Measurements from ENCODE around the gene FYN. TPM values are rescaled to one million over a fixed set of nuclear protein-coding genes. Genes with fewer than 3 reads are reported as not detected.

Gene FYN
- total RNA-seq, 1 experiment from 2014 or later, result 7.2 TPM

DNA sequence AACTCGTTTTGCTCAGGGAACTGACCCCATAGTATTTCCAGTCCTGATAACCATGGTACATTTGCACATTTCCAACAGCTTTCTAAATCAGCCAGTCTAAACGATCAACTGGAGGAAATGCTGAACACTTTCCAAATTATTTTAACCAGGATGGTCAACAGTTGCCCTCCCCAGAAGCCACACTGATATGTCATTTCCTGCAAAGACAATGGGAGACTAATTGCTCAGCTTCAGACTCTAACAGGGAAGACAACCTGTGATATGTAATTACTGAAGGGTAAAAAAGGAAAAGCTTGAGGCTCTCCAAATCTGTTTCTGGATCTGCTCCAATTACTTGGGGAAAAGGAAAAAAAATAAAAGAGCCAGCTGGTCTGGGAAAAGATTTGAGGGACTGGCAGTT lies 88.8 kb downstream of the FYN start:
- no peaks in the 10 kb centered on the region for H3K36me3 ChIP-seq (ENCODE audit: control insufficient read depth, insufficient read depth, low read length)
- H3K27me3 Mint-ChIP-seq (ENCODE audit: insufficient read depth, unreplicated experiment), result no peaks in the 10 kb centered on the region
- no peaks in the 10 kb centered on the region for H3K4me1 ChIP-seq
- no peaks in the 10 kb centered on the region for H3K27me3 ChIP-seq (replicated peaks; ENCODE audit: control insufficient read depth, insufficient read depth, low read length)
- no peaks in the 10 kb centered on the region for H3K9me3 Mint-ChIP-seq (ENCODE audit: unreplicated experiment)
- ChIA-PET CTCF (interaction anchor here (0.6 kb wide), 1 partner anchor 564 kb away, joined by 3 read pairs; no protein-coding TSS in a partner anchor), POLR2A (no interaction called here)
- no peak overlapping the region for H3K4me3 Mint-ChIP-seq (ENCODE audit: unreplicated experiment)
- H3K4me3 ChIP-seq (ENCODE audit: low read depth, low read length), result no peak overlapping the region
- TF ChIP-seq, protein P1, sequence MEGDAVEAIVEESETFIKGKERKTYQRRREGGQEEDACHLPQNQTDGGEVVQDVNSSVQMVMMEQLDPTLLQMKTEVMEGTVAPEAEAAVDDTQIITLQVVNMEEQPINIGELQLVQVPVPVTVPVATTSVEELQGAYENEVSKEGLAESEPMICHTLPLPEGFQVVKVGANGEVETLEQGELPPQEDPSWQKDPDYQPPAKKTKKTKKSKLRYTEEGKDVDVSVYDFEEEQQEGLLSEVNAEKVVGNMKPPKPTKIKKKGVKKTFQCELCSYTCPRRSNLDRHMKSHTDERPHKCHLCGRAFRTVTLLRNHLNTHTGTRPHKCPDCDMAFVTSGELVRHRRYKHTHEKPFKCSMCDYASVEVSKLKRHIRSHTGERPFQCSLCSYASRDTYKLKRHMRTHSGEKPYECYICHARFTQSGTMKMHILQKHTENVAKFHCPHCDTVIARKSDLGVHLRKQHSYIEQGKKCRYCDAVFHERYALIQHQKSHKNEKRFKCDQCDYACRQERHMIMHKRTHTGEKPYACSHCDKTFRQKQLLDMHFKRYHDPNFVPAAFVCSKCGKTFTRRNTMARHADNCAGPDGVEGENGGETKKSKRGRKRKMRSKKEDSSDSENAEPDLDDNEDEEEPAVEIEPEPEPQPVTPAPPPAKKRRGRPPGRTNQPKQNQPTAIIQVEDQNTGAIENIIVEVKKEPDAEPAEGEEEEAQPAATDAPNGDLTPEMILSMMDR (IDR thresholded peaks at IDR 0.05; ENCODE audit: insufficient read depth in 1 of 2, low read depth in 1 of 2, low read length in 1 of 2, severe bottlenecking in 1 of 2, unreplicated experiment in 1 of 2), result no peak
- no peak for DNase-seq
- no TSS peak for BruUV-seq (replicated peaks)
- H3K27ac Mint-ChIP-seq (ENCODE audit: unreplicated experiment), result no peak overlapping the region
- no peaks in the 10 kb centered on the region for H3K36me3 Mint-ChIP-seq (ENCODE audit: insufficient read depth, unreplicated experiment)
- H3K4me1 Mint-ChIP-seq (ENCODE audit: low read depth, unreplicated experiment), result no peaks in the 10 kb centered on the region
- intact Hi-C loops (cut with micrococcal nuclease; ENCODE audit: unreplicated experiment), result no loop called here
- H3K9me3 ChIP-seq, result no peaks in the 10 kb centered on the region

DNA sequence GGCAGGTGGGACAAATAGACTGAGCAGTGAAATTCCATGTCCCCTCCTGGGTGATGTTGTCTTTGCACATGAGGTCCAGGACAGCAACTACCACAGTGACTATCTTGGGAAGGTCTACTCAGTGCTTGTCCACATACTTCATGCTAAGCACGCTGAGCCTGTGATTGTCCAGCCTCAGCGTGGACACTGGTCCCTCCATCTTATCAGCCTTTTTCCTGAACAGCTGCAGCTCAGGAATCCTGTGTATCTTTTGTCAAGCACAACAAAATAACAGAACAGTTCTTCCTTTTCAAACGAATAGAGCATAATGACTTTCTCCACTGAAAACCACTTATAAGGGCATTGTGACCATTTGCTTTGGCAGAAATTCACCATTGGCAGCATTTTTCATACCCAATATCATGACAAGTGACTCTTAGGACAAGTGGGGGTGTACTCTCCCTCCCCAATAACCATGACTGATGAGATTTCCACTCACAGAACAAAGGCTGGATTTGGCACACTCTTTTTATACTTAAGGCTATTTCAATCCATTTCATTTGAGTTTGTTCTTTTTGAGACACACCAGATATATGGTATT lies 90.3 kb downstream of the FYN start:
- Histone ChIP-seq H3K27me3 (replicated peaks; ENCODE audit: control insufficient read depth, insufficient read depth, low read length) (no peaks in the 10 kb centered on the region), H3K4me3 (ENCODE audit: low read depth, low read length) (no peak overlapping the region), H3K9me3 (no peaks in the 10 kb centered on the region), H3K4me1 (no peaks in the 10 kb centered on the region), H3K36me3 (ENCODE audit: control insufficient read depth, insufficient read depth, low read length) (no peaks in the 10 kb centered on the region)
- ChIA-PET CTCF (no interaction called here), POLR2A (no interaction called here)
- no peaks in the 10 kb centered on the region for H3K27me3 Mint-ChIP-seq (ENCODE audit: insufficient read depth, unreplicated experiment)
- intact Hi-C loops (cut with micrococcal nuclease; ENCODE audit: unreplicated experiment), result no loop called here
- H3K36me3 Mint-ChIP-seq (ENCODE audit: insufficient read depth, unreplicated experiment), result no peaks in the 10 kb centered on the region
- TF ChIP-seq, protein P1 (IDR thresholded peaks at IDR 0.05; ENCODE audit: insufficient read depth in 1 of 2, low read depth in 1 of 2, low read length in 1 of 2, severe bottlenecking in 1 of 2, unreplicated experiment in 1 of 2), result no peak
- no peak overlapping the region for H3K4me3 Mint-ChIP-seq (ENCODE audit: unreplicated experiment)
- DNase-seq, result no peak
- no peak overlapping the region for H3K27ac Mint-ChIP-seq (ENCODE audit: unreplicated experiment)
- BruUV-seq (replicated peaks), result no TSS peak
- H3K9me3 Mint-ChIP-seq (ENCODE audit: unreplicated experiment), result no peaks in the 10 kb centered on the region
- H3K4me1 Mint-ChIP-seq (ENCODE audit: low read depth, unreplicated experiment), result no peaks in the 10 kb centered on the region

DNA sequence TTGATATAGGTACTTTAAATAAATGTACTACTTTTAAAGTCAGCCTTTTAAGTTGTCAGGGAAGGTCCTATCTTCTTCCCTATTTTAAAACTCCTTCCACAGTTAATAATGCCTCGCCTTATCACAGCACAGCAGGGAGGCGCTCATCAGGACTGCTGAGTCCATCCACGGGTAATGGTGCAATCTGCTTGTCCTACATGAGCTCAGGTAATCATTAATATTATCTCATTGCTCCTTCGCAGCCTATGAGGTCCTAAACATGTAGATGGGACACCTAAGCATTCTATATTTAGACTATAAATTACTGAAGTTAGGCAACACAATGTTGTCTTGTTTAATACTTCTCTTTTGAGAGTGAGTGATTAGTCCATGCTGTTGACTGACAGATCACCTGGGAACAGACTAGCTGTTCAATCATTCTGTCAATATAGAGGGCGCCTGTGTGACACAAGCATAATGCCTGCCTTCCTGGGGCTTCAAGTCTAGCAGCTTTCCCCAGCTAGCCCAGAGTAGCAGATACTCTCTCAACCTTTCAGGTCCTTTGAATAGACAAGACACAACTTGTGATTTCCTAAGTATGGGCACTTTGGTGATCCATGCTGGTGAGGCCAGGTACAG lies 91.0 kb downstream of the FYN start:
- Histone ChIP-seq H3K4me3 (ENCODE audit: low read depth, low read length) (no peak overlapping the region), H3K27me3 (replicated peaks; ENCODE audit: control insufficient read depth, insufficient read depth, low read length) (no peaks in the 10 kb centered on the region), H3K36me3 (ENCODE audit: control insufficient read depth, insufficient read depth, low read length) (no peaks in the 10 kb centered on the region), H3K4me1 (no peaks in the 10 kb centered on the region), H3K9me3 (no peaks in the 10 kb centered on the region)
- H3K27ac Mint-ChIP-seq (ENCODE audit: unreplicated experiment), result no peak overlapping the region
- no peak for DNase-seq
- TF ChIP-seq, protein P1 (IDR thresholded peaks at IDR 0.05; ENCODE audit: insufficient read depth in 1 of 2, low read depth in 1 of 2, low read length in 1 of 2, severe bottlenecking in 1 of 2, unreplicated experiment in 1 of 2), result no peak
- H3K9me3 Mint-ChIP-seq (ENCODE audit: unreplicated experiment), result no peaks in the 10 kb centered on the region
- no peaks in the 10 kb centered on the region for H3K4me1 Mint-ChIP-seq (ENCODE audit: low read depth, unreplicated experiment)
- CTCF ChIA-PET, result no interaction called here
- POLR2A ChIA-PET, result no interaction called here
- no peak overlapping the region for H3K4me3 Mint-ChIP-seq (ENCODE audit: unreplicated experiment)
- intact Hi-C loops (cut with micrococcal nuclease; ENCODE audit: unreplicated experiment), result no loop called here
- H3K36me3 Mint-ChIP-seq (ENCODE audit: insufficient read depth, unreplicated experiment), result no peaks in the 10 kb centered on the region
- no peaks in the 10 kb centered on the region for H3K27me3 Mint-ChIP-seq (ENCODE audit: insufficient read depth, unreplicated experiment)
- no TSS peak for BruUV-seq (replicated peaks)
